ENCODE results near the gene STYK1.

Gene STYK1

GRCh38 chr12:10624605-10625004 is 49.2 kb downstream of the STYK1 start:
- no peak overlapping the region for H3K4me3 ChIP-seq (ENCODE audit: low read depth, low read length)
- no peak for TF ChIP-seq CTCF (IDR thresholded peaks at IDR 0.05; ENCODE audit: low read depth, low read length, missing control alignments)
- no peak for DNase-seq (ENCODE audit: low read depth)

- DNase-seq (ENCODE audit: low read depth), result no peak
- no peak for TF ChIP-seq CTCF (IDR thresholded peaks at IDR 0.05; ENCODE audit: low read depth, low read length, missing control alignments)
- H3K4me3 ChIP-seq (ENCODE audit: low read depth, low read length), result no peak overlapping the region
These were observed 50.7 kb downstream of the STYK1 start for GRCh38 chr12:10623131-10623530.

GRCh38 chr12:10621278-10621677 is 52.6 kb downstream of the STYK1 start:
- H3K4me3 ChIP-seq (ENCODE audit: low read depth, low read length), result no peak overlapping the region
- no peak for TF ChIP-seq CTCF (IDR thresholded peaks at IDR 0.05; ENCODE audit: low read depth, low read length, missing control alignments)
- no peak for DNase-seq (ENCODE audit: low read depth)

- DNase-seq (ENCODE audit: low read depth), result no peak
- TF ChIP-seq CTCF (IDR thresholded peaks at IDR 0.05; ENCODE audit: low read depth, low read length, missing control alignments), result no peak
- no peak overlapping the region for H3K4me3 ChIP-seq (ENCODE audit: low read depth, low read length)
These were observed 53.6 kb downstream of the STYK1 start for GRCh38 chr12:10620078-10620779.

GRCh38 chr12:10618338-10618987 is 55.4 kb downstream of the STYK1 start:
- H3K4me3 ChIP-seq (ENCODE audit: low read depth, low read length), result no peak overlapping the region
- TF ChIP-seq CTCF (IDR thresholded peaks at IDR 0.05; ENCODE audit: low read depth, low read length, missing control alignments), result no peak
- DNase-seq (ENCODE audit: low read depth), result no peak

GRCh38 chr12:10617863-10618262 is 56.0 kb downstream of the STYK1 start:
- no peak overlapping the region for H3K4me3 ChIP-seq (ENCODE audit: low read depth, low read length)
- DNase-seq (ENCODE audit: low read depth), result no peak
- TF ChIP-seq CTCF (IDR thresholded peaks at IDR 0.05; ENCODE audit: low read depth, low read length, missing control alignments), result no peak

DNA sequence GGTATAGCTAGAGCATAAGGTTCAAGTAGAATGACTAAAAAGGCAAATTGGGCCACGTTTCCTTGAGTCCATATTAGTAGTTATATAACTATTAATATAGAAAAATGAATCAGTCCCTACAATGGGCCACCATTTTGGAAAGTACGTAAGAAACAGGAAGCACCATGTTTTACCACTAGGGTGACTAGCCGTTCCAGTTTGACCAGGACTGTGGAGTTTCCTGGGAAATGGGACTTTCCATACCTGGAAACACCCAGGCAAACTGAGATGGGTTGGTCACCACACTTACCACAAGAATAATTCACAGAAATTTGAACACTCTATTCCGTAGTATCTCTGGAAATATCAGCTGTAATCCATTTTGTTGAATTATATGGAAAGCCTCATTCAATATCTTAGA is 58.3 kb downstream of the STYK1 start:
- no peak for TF ChIP-seq CTCF (IDR thresholded peaks at IDR 0.05; ENCODE audit: low read depth, low read length, missing control alignments)
- no peak overlapping the region for H3K4me3 ChIP-seq (ENCODE audit: low read depth, low read length)
- no peak for DNase-seq (ENCODE audit: low read depth)

All from GM12864 (cell line).